Panc1 (cell line): Measurements from ENCODE around the gene PPA1. TPM values are rescaled to one million over a fixed set of nuclear protein-coding genes. Genes with fewer than 3 reads are reported as not detected.

Experiments used
- ATAC-seq: fragments of 200-7000 bp; cut with Tn5 transposase; 2 replicates; pipeline ENCODE4 v1.9.1; 2020; ENCODE audit warnings: mild to moderate bottlenecking, moderate library complexity
- BruUV-seq: library from RNA; stranded (reverse); fragments of 400-500 nt; replicated peaks from 2 replicates; lab custom pipeline; 2021; lab: Mats Ljungman, UMichigan
- CTCF ChIA-PET: fragments of 300-600 bp; sonication (Branson Sonifier 250); formaldehyde crosslinking; loops from one replicate; lab custom pipeline; 2022; ENCODE audit warnings: antibody characterized with exemption; lab: Charles Lee
- POLR2A ChIA-PET: fragments of 300-600 bp; sonication (Branson Sonifier 250); formaldehyde crosslinking; loops from one replicate; lab custom pipeline; 2022; ENCODE audit warnings: antibody characterized with exemption; lab: Charles Lee
- DNase-seq: peaks from one replicate; pipeline ENCODE4 v3.0.0-alpha.2; 2010; ENCODE audit warnings: low read depth, low spot score
- H3K27ac ChIP-seq: 2 replicates; pipeline ENCODE4 v1.5.1; 2011; ENCODE audit warnings: mild to moderate bottlenecking, low read length, inconsistent platforms
- H3K27me3 ChIP-seq: fragments of 200-500 bp; sonication (Bioruptor generic); 2 replicates; pipeline ENCODE4 v1.6.0; 2014; ENCODE audit warnings: low read length, inconsistent platforms; ENCODE audit not compliant: control insufficient read depth, insufficient read depth
- H3K36me3 ChIP-seq: fragments of 200-500 bp; sonication (Bioruptor generic); 2 replicates; pipeline ENCODE4 v1.5.1; 2014; ENCODE audit warnings: inconsistent platforms, mild to moderate bottlenecking, low read length, moderate library complexity; ENCODE audit not compliant: control insufficient read depth, insufficient read depth
- H3K4me1 ChIP-seq: 2 replicates; pipeline ENCODE4 v1.5.1; 2011; ENCODE audit warnings: inconsistent platforms, mild to moderate bottlenecking, low read length, moderate library complexity; ENCODE audit not compliant: control insufficient read depth, insufficient read depth
- H3K4me3 ChIP-seq, 2 experiments: 2 replicates each; pipeline ENCODE4 v1.5.1; 2011 to 2012; ENCODE audit warnings: low read depth in 2 of 2, low read length in 2 of 2, mild to moderate bottlenecking in 2 of 2, inconsistent platforms in 1 of 2, moderate library complexity in 1 of 2
- H3K9me3 ChIP-seq: fragments of 200-500 bp; sonication (Bioruptor generic); 2 replicates; pipeline ENCODE4 v1.5.1; 2014; ENCODE audit warnings: low read depth, mild to moderate bottlenecking, inconsistent platforms, low read length, moderate library complexity; ENCODE audit not compliant: control insufficient read depth, insufficient read depth
- POLR2AphosphoS5 ChIP-seq: IDR thresholded peaks from 2 replicates; pipeline ENCODE4 v1.6.1; 2012; ENCODE audit warnings: mild to moderate bottlenecking, low read depth, low read length, moderate library complexity
- REST ChIP-seq, 2 experiments: IDR thresholded peaks; 2 replicates each; pipeline ENCODE4 v1.6.1; 2011 to 2012; ENCODE audit warnings: low read depth in 2 of 2, control low read depth in 1 of 2, low read length in 1 of 2, mild to moderate bottlenecking in 1 of 2, moderate library complexity in 1 of 2; ENCODE audit not compliant: insufficient read depth in 1 of 2
- SIN3A ChIP-seq: IDR thresholded peaks from 2 replicates; pipeline ENCODE4 v1.6.1; 2012; ENCODE audit warnings: low read depth, mild to moderate bottlenecking, low read length, moderate library complexity, borderline replicate concordance; ENCODE audit not compliant: insufficient read depth
- TCF7L2 ChIP-seq: IDR thresholded peaks from 2 replicates; pipeline ENCODE4 v1.6.1; 2011; ENCODE audit warnings: mild to moderate bottlenecking, low read depth, low read length, inconsistent platforms
- in situ Hi-C: cut with HindIII; loops from 2 replicates; pipeline ENCODE4 v1.10.0; 2016; ENCODE audit warnings: low sequenced_read_pairs, low pct_unique_long_range_greater_than_20kb
- intact Hi-C: fragments of 100-400 bp; cut with micrococcal nuclease; formaldehyde crosslinking; loops from one replicate; pipeline ENCODE4 v1.10.0; 2022; ENCODE audit not compliant: unreplicated experiment
- total RNA-seq: library from RNA; stranded (reverse); gene quantifications from one replicate; pipeline ENCODE4 v1.2.1, GENCODE V29; 2021; ENCODE audit not compliant: unreplicated experiment
- TF ChIP-seq, protein P1 (sequence below): fragments of 450-650 bp; IDR thresholded peaks from 2 replicates; pipeline ENCODE4 v1.5.1; 2017; ENCODE audit warnings: mild to moderate bottlenecking

Gene PPA1
- total RNA-seq, 1 experiment from 2014 or later = 174 TPM

- H3K4me1 ChIP-seq = peaks cover 5% of the 10 kb centered on the region
- H3K4me3 ChIP-seq = no peak overlapping the region
- BruUV-seq = no TSS peak
- TF ChIP-seq REST (IDR thresholded peaks at IDR 0.05; ENCODE audit: insufficient read depth in 1 of 2, low read depth in 2 of 2, low read length in 1 of 2) (no peak), TCF7L2 (no peak), POLR2AphosphoS5 (no peak), SIN3A (no peak)
- TF ChIP-seq, protein P1, sequence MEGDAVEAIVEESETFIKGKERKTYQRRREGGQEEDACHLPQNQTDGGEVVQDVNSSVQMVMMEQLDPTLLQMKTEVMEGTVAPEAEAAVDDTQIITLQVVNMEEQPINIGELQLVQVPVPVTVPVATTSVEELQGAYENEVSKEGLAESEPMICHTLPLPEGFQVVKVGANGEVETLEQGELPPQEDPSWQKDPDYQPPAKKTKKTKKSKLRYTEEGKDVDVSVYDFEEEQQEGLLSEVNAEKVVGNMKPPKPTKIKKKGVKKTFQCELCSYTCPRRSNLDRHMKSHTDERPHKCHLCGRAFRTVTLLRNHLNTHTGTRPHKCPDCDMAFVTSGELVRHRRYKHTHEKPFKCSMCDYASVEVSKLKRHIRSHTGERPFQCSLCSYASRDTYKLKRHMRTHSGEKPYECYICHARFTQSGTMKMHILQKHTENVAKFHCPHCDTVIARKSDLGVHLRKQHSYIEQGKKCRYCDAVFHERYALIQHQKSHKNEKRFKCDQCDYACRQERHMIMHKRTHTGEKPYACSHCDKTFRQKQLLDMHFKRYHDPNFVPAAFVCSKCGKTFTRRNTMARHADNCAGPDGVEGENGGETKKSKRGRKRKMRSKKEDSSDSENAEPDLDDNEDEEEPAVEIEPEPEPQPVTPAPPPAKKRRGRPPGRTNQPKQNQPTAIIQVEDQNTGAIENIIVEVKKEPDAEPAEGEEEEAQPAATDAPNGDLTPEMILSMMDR = no peak
- DNase-seq (no peak), ATAC-seq (peak; percentile 56)
- CTCF ChIA-PET = no interaction called here
- POLR2A ChIA-PET = no interaction called here
- in situ Hi-C loops (no loop called here), intact Hi-C loops (no loop called here)
- H3K9me3 ChIP-seq = no peaks in the 10 kb centered on the region
- H3K27ac ChIP-seq = no peak overlapping the region
- H3K27me3 ChIP-seq = no peaks in the 10 kb centered on the region
- H3K36me3 ChIP-seq = no peaks in the 10 kb centered on the region
Observed at GRCh38 chr10:70191972-70192305, 41.3 kb downstream of the PPA1 start.

DNA sequence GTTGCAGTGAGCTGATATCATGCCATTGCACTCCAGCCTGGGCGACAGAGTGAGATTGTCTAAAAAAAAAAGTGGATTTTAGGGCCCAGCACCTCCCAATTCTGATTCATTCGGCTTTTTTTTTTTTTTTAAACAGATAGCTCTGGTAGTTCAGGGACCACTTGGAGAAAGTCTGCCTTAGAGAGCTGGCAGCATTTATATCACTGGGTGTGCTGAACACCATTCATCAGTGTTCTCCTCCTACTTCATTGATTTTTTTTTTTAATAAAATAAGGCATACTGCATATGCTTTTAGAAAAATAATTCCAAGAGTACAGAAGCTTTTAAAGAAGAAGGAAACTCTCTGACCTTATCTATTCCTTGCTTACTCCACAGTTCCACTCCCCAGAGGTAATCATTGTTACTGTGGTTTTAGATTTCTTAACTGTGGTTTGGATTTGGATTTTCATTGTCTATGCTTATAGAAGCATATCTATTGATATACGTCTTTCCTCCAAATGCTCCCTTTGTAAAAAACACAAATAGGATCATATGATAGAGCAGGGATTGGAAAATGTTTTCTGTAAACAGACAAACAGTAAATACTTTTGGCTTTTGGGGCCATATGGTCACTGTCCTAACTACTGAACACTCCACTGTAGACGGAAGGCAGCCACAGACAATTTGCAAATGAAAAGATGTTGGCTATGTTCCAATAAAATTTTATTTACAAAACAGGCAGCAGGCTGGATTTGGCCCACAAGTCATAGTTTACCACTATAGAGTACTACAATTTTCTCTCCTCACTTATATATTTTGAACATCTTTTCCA, 41.9 kb downstream of the PPA1 start:
- ChIA-PET POLR2A (interaction anchor here (0.6 to 0.7 kb wide), 3 partner anchors 14 to 664 kb away, joined by 3 to 5 read pairs (median 4); partner anchors contain the start of gene TYSND1), CTCF (no interaction called here)
- H3K36me3 ChIP-seq = no peaks in the 10 kb centered on the region
- no peaks in the 10 kb centered on the region for H3K9me3 ChIP-seq
- peaks cover 5% of the 10 kb centered on the region for H3K4me1 ChIP-seq
- ATAC-seq (peak; percentile 5; the same call in 1 of the 2 replicates), DNase-seq (no peak)
- no peaks in the 10 kb centered on the region for H3K27me3 ChIP-seq
- H3K27ac ChIP-seq = no peak overlapping the region
- TF ChIP-seq SIN3A (no peak), TCF7L2 (no peak), POLR2AphosphoS5 (no peak), REST (IDR thresholded peaks at IDR 0.05; ENCODE audit: insufficient read depth in 1 of 2, low read depth in 2 of 2, low read length in 1 of 2) (no peak)
- TF ChIP-seq, protein P1 = no peak
- no TSS peak for BruUV-seq
- no peak overlapping the region for H3K4me3 ChIP-seq
- in situ Hi-C loops = no loop called here
- intact Hi-C loops = no loop called here
